A673 (cell line): Measurements from ENCODE around the gene OR10H2. TPM values are rescaled to one million over a fixed set of nuclear protein-coding genes. Genes with fewer than 3 reads are reported as not detected.

Experiments used
- BruUV-seq: library from RNA; stranded (reverse); fragments of 400-500 nt; replicated peaks from 2 replicates; lab custom pipeline; 2021; lab: Mats Ljungman, UMichigan
- CTCF ChIA-PET: fragments of 300-600 bp; sonication (Branson Sonifier 250); formaldehyde crosslinking; loops from one replicate; lab custom pipeline; 2022; ENCODE audit warnings: antibody characterized with exemption; lab: Charles Lee
- POLR2A ChIA-PET: fragments of 300-600 bp; sonication (Branson Sonifier 250); formaldehyde crosslinking; loops from one replicate; lab custom pipeline; 2022; ENCODE audit warnings: antibody characterized with exemption; ENCODE audit not compliant: low non-redundant PET; lab: Charles Lee
- DNase-seq: peaks from one replicate; pipeline ENCODE4 v3.0.0-alpha.2; 2015; ENCODE audit warnings: low spot score
- H3K27ac ChIP-seq: fragments of 200-600 bp; sonication (generic); 2 replicates; pipeline ENCODE4 v1.5.1; 2016; ENCODE audit warnings: mixed run types, low read depth, mild to moderate bottlenecking, mixed read lengths, antibody characterized with exemption, low read length; ENCODE audit not compliant: poor library complexity, severe bottlenecking
- H3K27me3 ChIP-seq: fragments of 200-600 bp; sonication (generic); replicated peaks from 2 replicates; pipeline ENCODE4 v1.6.1; 2017; ENCODE audit warnings: mixed run types, low read depth, mild to moderate bottlenecking, mixed read lengths, antibody characterized with exemption, low read length; ENCODE audit not compliant: insufficient read depth, poor library complexity
- H3K36me3 ChIP-seq: fragments of 200-600 bp; sonication (generic); 2 replicates; pipeline ENCODE4 v1.6.1; 2016; ENCODE audit warnings: mixed run types, mild to moderate bottlenecking, mixed read lengths, antibody characterized with exemption, low read length; ENCODE audit not compliant: insufficient read depth, poor library complexity, severe bottlenecking
- H3K4me1 ChIP-seq: fragments of 200-600 bp; sonication (generic); 2 replicates; pipeline ENCODE4 v1.6.1; 2017; ENCODE audit warnings: mixed run types, mild to moderate bottlenecking, mixed read lengths, antibody characterized with exemption, low read length; ENCODE audit not compliant: insufficient read depth, poor library complexity, severe bottlenecking
- H3K4me3 ChIP-seq: fragments of 200-600 bp; sonication (generic); 2 replicates; pipeline ENCODE4 v1.5.1; 2016; ENCODE audit warnings: low read depth, mixed run types, mild to moderate bottlenecking, mixed read lengths, low read length; ENCODE audit not compliant: poor library complexity, severe bottlenecking
- H3K9me3 ChIP-seq: fragments of 200-600 bp; sonication (generic); 2 replicates; pipeline ENCODE4 v1.6.1; 2016; ENCODE audit warnings: mixed run types, low read depth, mild to moderate bottlenecking, mixed read lengths, antibody characterized with exemption, low read length; ENCODE audit not compliant: poor library complexity, severe bottlenecking
- EZH2 ChIP-seq: fragments of 200-600 bp; sonication (generic); IDR thresholded peaks from 2 replicates; pipeline ENCODE4 v1.6.1; 2017; ENCODE audit warnings: borderline replicate concordance, low read depth, mild to moderate bottlenecking, mixed read lengths, antibody characterized with exemption, low read length; ENCODE audit not compliant: poor library complexity, severe bottlenecking
- intact Hi-C: fragments of 100-400 bp; cut with micrococcal nuclease; formaldehyde crosslinking; loops from one replicate; pipeline ENCODE4 v1.10.0; 2022; ENCODE audit not compliant: unreplicated experiment
- total RNA-seq: library from RNA; stranded (reverse); gene quantifications from 2 replicates; pipeline ENCODE4 v1.2.3, GENCODE V29; 2021
- TF ChIP-seq, protein P1 (sequence below): fragments of 300-800, 200-600 bp; sonication (generic); conservative IDR thresholded peaks from 2 replicates; pipeline ENCODE4 v1.5.1; 2017; ENCODE audit warnings: low read depth, mild to moderate bottlenecking, antibody characterized with exemption, low read length, moderate library complexity, mixed read lengths

The OR10H2 gene
- total RNA-seq, 1 experiment from 2014 or later, result not detected

DNA sequence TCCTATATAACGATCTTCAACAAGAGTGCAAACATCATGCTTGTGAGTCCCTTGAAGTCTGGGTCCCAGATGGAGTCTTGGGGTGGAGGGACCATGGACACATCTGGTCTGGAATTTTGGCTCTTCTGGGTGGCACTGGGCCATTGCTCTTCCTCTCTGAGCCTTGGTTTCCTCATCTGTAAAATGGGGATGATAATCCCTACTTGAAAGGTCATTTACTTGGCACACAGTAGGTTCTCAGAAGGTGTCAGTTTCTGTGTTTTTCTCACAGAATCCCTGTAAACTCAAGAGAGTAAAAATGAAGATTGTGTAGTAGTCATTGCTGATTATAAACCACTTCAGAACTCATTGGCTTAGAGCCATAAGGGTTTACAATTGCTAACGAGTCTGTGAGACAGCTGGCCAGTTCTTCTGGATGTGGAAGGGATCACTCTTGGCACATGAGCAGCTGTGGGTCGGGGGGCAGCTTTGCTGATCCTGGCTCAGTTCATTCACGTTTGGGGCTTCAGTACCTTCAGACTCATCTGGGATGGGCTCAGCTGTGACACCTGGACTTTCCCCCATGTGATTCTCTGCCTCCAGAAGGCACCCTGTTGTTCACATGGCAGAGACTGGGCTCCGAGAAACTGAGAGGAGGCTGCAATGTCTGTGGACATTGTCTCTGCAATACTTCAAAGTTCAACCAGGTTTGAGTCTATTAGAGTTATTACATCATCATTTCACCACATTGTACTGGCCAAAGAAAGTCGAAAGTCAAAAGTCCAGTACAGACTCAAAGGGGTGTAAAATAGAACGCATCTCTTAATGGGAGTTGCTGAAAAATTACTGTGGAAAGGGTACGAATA is 47.1 kb upstream of the OR10H2 start:
- POLR2A ChIA-PET, result no interaction called here
- DNase-seq, result no peak
- Histone ChIP-seq H3K9me3 (no peaks in the 10 kb centered on the region), H3K4me1 (no peaks in the 10 kb centered on the region), H3K4me3 (no peak overlapping the region), H3K36me3 (no peaks in the 10 kb centered on the region), H3K27ac (no peak overlapping the region), H3K27me3 (no peaks in the 10 kb centered on the region)
- intact Hi-C loops, result no loop called here
- CTCF ChIA-PET, result no interaction called here
- TF ChIP-seq EZH2, result no peak
- TF ChIP-seq, protein P1, sequence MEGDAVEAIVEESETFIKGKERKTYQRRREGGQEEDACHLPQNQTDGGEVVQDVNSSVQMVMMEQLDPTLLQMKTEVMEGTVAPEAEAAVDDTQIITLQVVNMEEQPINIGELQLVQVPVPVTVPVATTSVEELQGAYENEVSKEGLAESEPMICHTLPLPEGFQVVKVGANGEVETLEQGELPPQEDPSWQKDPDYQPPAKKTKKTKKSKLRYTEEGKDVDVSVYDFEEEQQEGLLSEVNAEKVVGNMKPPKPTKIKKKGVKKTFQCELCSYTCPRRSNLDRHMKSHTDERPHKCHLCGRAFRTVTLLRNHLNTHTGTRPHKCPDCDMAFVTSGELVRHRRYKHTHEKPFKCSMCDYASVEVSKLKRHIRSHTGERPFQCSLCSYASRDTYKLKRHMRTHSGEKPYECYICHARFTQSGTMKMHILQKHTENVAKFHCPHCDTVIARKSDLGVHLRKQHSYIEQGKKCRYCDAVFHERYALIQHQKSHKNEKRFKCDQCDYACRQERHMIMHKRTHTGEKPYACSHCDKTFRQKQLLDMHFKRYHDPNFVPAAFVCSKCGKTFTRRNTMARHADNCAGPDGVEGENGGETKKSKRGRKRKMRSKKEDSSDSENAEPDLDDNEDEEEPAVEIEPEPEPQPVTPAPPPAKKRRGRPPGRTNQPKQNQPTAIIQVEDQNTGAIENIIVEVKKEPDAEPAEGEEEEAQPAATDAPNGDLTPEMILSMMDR, result no peak
- BruUV-seq, result no TSS peak

DNA sequence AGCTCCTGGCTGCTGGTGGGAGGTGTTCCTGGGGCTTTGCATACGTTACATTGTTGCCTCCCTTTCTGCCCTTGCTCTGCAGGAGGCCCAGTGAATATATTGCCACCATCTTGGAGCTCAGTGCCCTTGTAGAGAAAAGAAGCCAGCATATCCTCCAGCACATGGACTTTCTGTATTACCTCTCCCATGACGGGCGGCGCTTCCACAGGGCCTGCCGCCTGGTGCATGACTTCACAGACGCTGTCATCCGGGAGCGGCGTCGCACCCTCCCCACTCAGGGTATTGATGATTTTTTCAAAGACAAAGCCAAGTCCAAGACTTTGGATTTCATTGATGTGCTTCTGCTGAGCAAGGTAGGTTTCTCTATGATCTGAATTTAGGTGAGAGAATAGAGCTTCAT is 44.4 kb upstream of the OR10H2 start:
- Histone ChIP-seq H3K4me3 (no peak overlapping the region), H3K27ac (no peak overlapping the region), H3K9me3 (no peaks in the 10 kb centered on the region), H3K4me1 (no peaks in the 10 kb centered on the region), H3K27me3 (no peaks in the 10 kb centered on the region), H3K36me3 (no peaks in the 10 kb centered on the region)
- CTCF ChIA-PET, result no interaction called here
- no peak for DNase-seq
- no peak for TF ChIP-seq EZH2
- TF ChIP-seq, protein P1, result no peak
- BruUV-seq, result no TSS peak
- intact Hi-C loops, result no loop called here
- POLR2A ChIA-PET, result no interaction called here

DNA sequence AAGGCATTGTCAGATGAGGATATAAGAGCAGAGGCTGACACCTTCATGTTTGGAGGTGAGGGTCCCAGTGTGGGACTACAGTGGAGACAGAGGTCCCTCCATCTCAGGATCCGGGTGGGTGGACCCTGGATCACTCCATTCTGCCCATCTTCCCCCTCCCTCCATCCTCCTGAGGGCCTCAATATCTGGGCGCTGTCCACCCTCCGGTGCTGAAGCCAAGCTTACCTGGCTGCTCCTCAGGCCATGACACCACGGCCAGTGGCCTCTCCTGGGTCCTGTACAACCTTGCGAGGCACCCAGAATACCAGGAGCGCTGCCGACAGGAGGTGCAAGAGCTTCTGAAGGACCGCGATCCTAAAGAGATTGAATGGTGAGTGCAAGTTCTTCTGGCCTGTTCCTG is 43.0 kb upstream of the OR10H2 start:
- TF ChIP-seq, protein P1, result no peak
- no peak for TF ChIP-seq EZH2
- ChIA-PET CTCF (no interaction called here), POLR2A (no interaction called here)
- no TSS peak for BruUV-seq
- no peak for DNase-seq
- intact Hi-C loops, result no loop called here
- H3K27me3 ChIP-seq, result no peaks in the 10 kb centered on the region
- no peaks in the 10 kb centered on the region for H3K36me3 ChIP-seq
- no peaks in the 10 kb centered on the region for H3K9me3 ChIP-seq
- no peak overlapping the region for H3K27ac ChIP-seq
- H3K4me1 ChIP-seq, result no peaks in the 10 kb centered on the region
- no peak overlapping the region for H3K4me3 ChIP-seq
